Muscle of leg (tissue), 11 donors: Measurements from ENCODE around the gene MS4A15. TPM values are rescaled to one million over a fixed set of nuclear protein-coding genes. Genes with fewer than 3 reads are reported as not detected.

Experiments used
- DNase-seq: peaks from one replicate; pipeline ENCODE4 v3.0.0; 2013
- H3K27ac ChIP-seq: one replicate; pipeline ENCODE4 v1.5.1; 2013; ENCODE audit warnings: mild to moderate bottlenecking, low read length, control low read depth
- H3K27me3 ChIP-seq: one replicate; pipeline ENCODE4 v1.6.1; 2013; ENCODE audit warnings: low read length; ENCODE audit not compliant: control insufficient read depth, insufficient read depth
- H3K36me3 ChIP-seq: one replicate; pipeline ENCODE4 v1.6.1; 2013; ENCODE audit warnings: low read length; ENCODE audit not compliant: control insufficient read depth, insufficient read depth
- H3K4me1 ChIP-seq: one replicate; pipeline ENCODE4 v1.6.1; 2013; ENCODE audit warnings: low read length; ENCODE audit not compliant: control insufficient read depth, insufficient read depth
- H3K4me3 ChIP-seq: one replicate; pipeline ENCODE4 v1.5.1; 2013; ENCODE audit warnings: low read length, control low read depth
- H3K9me3 ChIP-seq: replicated peaks from 2 replicates; pipeline ENCODE4 v1.6.1; 2013; ENCODE audit warnings: low read depth, low read length; ENCODE audit not compliant: control insufficient read depth
- WGBS: methylation state at CpG from one replicate; pipeline ENCODE4 v1.1.5; 2013; ENCODE audit warnings: missing lambda C conversion rate; ENCODE audit not compliant: insufficient coverage; 5-methylcytosine and 5-hydroxymethylcytosine counted together
- polyA plus RNA-seq, 8 donors: library from polyadenylated mRNA; unstranded; fragments of 120-200 nt; gene quantifications; one replicate each; pipeline versions ENCODE4 v1.2.1 to v1.2.3, GENCODE V29; 2013; ENCODE audit warnings: inconsistent platforms in 1 of 8, low replicate concordance in 1 of 8; ENCODE audit not compliant: insufficient read length in 8 of 8, insufficient read depth in 1 of 8
- total RNA-seq: library from RNA; stranded (reverse); fragments of 120-200 nt; gene quantifications from one replicate; pipeline ENCODE4 v1.2.4, GENCODE V29; 2013

The MS4A15 gene
- total and polyA plus RNA-seq, 9 donors: 0.23 TPM; not detected in 8

- Histone ChIP-seq H3K4me3 (no peak overlapping the region), H3K36me3 (no peaks in the 10 kb centered on the region)
- DNase-seq: no peak
Measured at GRCh38 chr11:60725592-60725991, 31.1 kb upstream of the MS4A15 start.

GRCh38 chr11:60731586-60731985 is 25.1 kb upstream of the MS4A15 start:
- WGBS: 70% methylated on average over 2 of the region's 8 CpGs
- Histone ChIP-seq H3K36me3 (no peaks in the 10 kb centered on the region), H3K9me3 (no peaks in the 10 kb centered on the region), H3K4me1 (no peaks in the 10 kb centered on the region), H3K27ac (no peak overlapping the region), H3K4me3 (no peak overlapping the region), H3K27me3 (peaks cover 2% of the 10 kb centered on the region)
- no peak for DNase-seq

More at GRCh38 chr11:60725592-60725991, 31.1 kb upstream of the MS4A15 start:
- no peak overlapping the region for H3K27ac ChIP-seq
- no CpG with 5 or more reads among the region's 1 CpG for WGBS
- no peaks in the 10 kb centered on the region for H3K9me3 ChIP-seq
- H3K27me3 ChIP-seq: peaks cover 2% of the 10 kb centered on the region
- no peaks in the 10 kb centered on the region for H3K4me1 ChIP-seq

GRCh38 chr11:60734279-60734678 is 22.4 kb upstream of the MS4A15 start:
- Histone ChIP-seq H3K27me3 (peaks cover 2% of the 10 kb centered on the region), H3K36me3 (no peaks in the 10 kb centered on the region), H3K4me1 (no peaks in the 10 kb centered on the region), H3K4me3 (no peak overlapping the region), H3K9me3 (no peaks in the 10 kb centered on the region), H3K27ac (no peak overlapping the region)
- no peak for DNase-seq
- no CpG with 5 or more reads among the region's 4 CpGs for WGBS

GRCh38 chr11:60739114-60739513 is 17.6 kb upstream of the MS4A15 start:
- 74% methylated on average over 5 of the region's 7 CpGs for WGBS
- Histone ChIP-seq H3K9me3 (no peaks in the 10 kb centered on the region), H3K4me3 (no peak overlapping the region), H3K27me3 (peaks cover 2% of the 10 kb centered on the region), H3K36me3 (no peaks in the 10 kb centered on the region), H3K4me1 (no peaks in the 10 kb centered on the region), H3K27ac (no peak overlapping the region)
- DNase-seq: no peak

GRCh38 chr11:60740573-60740972 is 16.1 kb upstream of the MS4A15 start:
- no peaks in the 10 kb centered on the region for H3K9me3 ChIP-seq
- H3K36me3 ChIP-seq: no peaks in the 10 kb centered on the region
- no peak overlapping the region for H3K27ac ChIP-seq
- DNase-seq: no peak
- H3K4me3 ChIP-seq: no peak overlapping the region
- no peaks in the 10 kb centered on the region for H3K4me1 ChIP-seq
- H3K27me3 ChIP-seq: peaks cover 2% of the 10 kb centered on the region

GRCh38 chr11:60741421-60741820 is 15.2 kb upstream of the MS4A15 start:
- no CpG with 5 or more reads among the region's 3 CpGs for WGBS
- no peak for DNase-seq
- H3K4me3 ChIP-seq: no peak overlapping the region
- H3K27me3 ChIP-seq: peaks cover 2% of the 10 kb centered on the region
- no peaks in the 10 kb centered on the region for H3K4me1 ChIP-seq
- H3K27ac ChIP-seq: no peak overlapping the region
- H3K9me3 ChIP-seq: no peaks in the 10 kb centered on the region
- no peaks in the 10 kb centered on the region for H3K36me3 ChIP-seq

- WGBS: no CpG with 5 or more reads among the region's 1 CpG
- Histone ChIP-seq H3K4me1 (no peaks in the 10 kb centered on the region), H3K36me3 (no peaks in the 10 kb centered on the region), H3K27me3 (no peaks in the 10 kb centered on the region), H3K9me3 (no peaks in the 10 kb centered on the region), H3K4me3 (no peak overlapping the region), H3K27ac (no peak overlapping the region)
- DNase-seq: no peak
Measured at GRCh38 chr11:60743058-60743457, 13.6 kb upstream of the MS4A15 start.

- no peak for DNase-seq
- Histone ChIP-seq H3K36me3 (no peaks in the 10 kb centered on the region), H3K4me1 (no peaks in the 10 kb centered on the region), H3K27ac (no peak overlapping the region), H3K9me3 (no peaks in the 10 kb centered on the region), H3K27me3 (no peaks in the 10 kb centered on the region), H3K4me3 (no peak overlapping the region)
- 85% methylated on average over 3 of the region's 5 CpGs for WGBS
Measured at GRCh38 chr11:60744114-60744513, 12.6 kb upstream of the MS4A15 start.

- 95% methylated on average over 14 of the region's 14 CpGs for WGBS
- no peak for DNase-seq
- no peaks in the 10 kb centered on the region for H3K4me1 ChIP-seq
- no peaks in the 10 kb centered on the region for H3K9me3 ChIP-seq
- H3K27me3 ChIP-seq: peaks cover 4% of the 10 kb centered on the region
- H3K4me3 ChIP-seq: no peak overlapping the region
- H3K27ac ChIP-seq: no peak overlapping the region
- H3K36me3 ChIP-seq: no peaks in the 10 kb centered on the region
Measured at GRCh38 chr11:60747359-60747873, 9.3 kb upstream of the MS4A15 start.

GRCh38 chr11:60748225-60748624 is 8.4 kb upstream of the MS4A15 start:
- no peaks in the 10 kb centered on the region for H3K36me3 ChIP-seq
- no peaks in the 10 kb centered on the region for H3K9me3 ChIP-seq
- WGBS: 87% methylated on average over 13 of the region's 17 CpGs
- H3K27ac ChIP-seq: no peak overlapping the region
- no peak for DNase-seq
- no peak overlapping the region for H3K4me3 ChIP-seq
- peaks cover 4% of the 10 kb centered on the region for H3K27me3 ChIP-seq
- H3K4me1 ChIP-seq: no peaks in the 10 kb centered on the region

GRCh38 chr11:60748821-60749220 is 7.8 kb upstream of the MS4A15 start:
- no peak for DNase-seq
- H3K27ac ChIP-seq: no peak overlapping the region
- H3K4me3 ChIP-seq: no peak overlapping the region
- H3K9me3 ChIP-seq: no peaks in the 10 kb centered on the region
- no peaks in the 10 kb centered on the region for H3K36me3 ChIP-seq
- no peaks in the 10 kb centered on the region for H3K4me1 ChIP-seq
- 63% methylated on average over 8 of the region's 8 CpGs for WGBS
- H3K27me3 ChIP-seq: peaks cover 6% of the 10 kb centered on the region
